Fibroblast of peridontal ligament (primary cell): ENCODE data around the gene TRDMT1.
"Not testable (repeated sequence)": the region's sequence is repeated elsewhere in the genome, so short reads cannot be mapped to it uniquely, and the experiment has no call there.

Experiments used
- DNase-seq: peaks from one replicate; pipeline ENCODE4 v3.0.0-alpha.2; 2010; ENCODE audit errors: extremely low read depth

The TRDMT1 gene

DNA sequence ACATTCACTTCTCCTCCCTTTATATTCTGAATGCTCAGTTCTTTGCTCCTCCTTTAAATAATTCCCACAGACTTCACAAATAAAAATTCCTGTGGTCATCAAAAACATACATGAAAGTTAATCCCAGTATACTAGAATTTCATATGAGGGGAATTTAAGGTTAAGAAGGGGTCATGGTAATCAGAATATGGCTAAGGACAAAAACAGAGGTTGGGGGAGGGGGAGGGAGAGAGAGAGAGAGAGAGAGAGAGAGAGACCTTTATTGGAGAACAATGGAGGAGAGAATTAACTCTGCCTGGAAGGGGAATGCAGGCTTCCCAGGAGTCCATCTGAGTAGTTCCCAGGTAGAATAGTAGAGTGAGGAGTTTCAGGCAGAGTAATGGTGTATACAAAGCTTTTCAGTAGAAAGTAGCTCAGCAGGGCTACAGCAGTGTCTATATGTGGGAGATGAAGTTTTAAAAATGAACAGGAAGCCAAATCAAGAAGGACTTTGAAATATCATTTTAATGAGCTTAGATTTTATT is 66.7 kb downstream of the TRDMT1 start:
- peak; percentile 47 for DNase-seq

DNA sequence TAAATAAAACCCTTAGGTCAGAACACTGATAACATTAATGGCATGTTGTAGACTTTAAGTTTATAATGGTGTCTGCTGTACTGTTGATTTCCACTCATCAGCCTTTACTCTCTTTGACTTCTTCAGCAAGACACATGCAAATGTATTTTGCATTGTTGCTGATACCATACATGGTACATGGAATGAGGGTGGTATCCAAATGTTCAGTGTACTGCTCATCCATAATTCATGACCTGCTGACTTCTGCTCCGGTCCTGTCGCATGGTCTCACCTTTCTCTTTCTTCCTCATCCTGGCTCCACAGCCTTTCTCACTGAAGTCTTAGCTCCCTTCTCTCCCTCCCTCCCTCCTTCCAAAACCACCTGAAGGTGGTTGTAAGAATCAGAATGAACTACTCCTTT is 67.2 kb downstream of the TRDMT1 start:
- DNase-seq, result no peak

DNA sequence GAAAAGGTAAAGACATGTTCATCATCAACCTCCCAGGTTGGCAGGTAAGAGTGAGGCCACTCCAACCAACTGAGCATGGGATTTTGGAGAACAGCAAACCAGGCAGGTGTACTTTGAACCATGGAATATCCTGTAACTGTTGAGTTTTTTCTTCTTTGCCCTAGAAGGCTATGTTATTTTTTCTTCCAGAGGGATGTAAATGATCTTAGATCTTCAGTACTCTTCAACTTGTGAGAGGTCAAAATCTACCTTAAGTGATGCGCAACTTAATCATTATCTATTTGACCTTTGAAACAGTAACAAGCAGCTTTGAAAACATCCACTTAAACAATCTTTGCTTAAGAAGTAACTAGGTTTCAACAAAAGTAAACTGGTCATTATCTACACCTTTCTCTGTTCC is 71.7 kb downstream of the TRDMT1 start, which contains the start of gene CUBN:
CUBN (minus strand) TSS at position 71 of the 400 bp plus-strand sequence; CDS start at position 25, 46 bp downstream.
- no peak for DNase-seq

DNA sequence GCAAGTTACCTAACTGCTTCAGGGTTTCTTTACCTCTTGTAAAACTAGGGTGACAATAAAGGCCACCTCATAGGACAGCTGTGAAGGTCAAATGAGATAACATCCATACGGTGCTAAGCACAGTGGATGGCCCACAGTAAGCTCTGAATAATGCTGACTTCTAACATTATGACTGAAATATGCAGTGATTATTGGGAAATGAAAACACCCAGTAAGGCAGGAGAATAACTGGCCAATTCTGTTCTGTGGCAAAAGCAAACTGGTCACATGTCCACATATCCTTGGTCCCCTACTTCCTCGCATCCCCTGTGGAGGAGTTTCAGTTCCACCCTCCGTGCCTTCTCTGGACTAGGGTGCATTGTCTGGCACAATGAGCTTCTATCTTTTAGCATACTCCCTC is 73.2 kb downstream of the TRDMT1 start:
- DNase-seq, result no peak

DNA sequence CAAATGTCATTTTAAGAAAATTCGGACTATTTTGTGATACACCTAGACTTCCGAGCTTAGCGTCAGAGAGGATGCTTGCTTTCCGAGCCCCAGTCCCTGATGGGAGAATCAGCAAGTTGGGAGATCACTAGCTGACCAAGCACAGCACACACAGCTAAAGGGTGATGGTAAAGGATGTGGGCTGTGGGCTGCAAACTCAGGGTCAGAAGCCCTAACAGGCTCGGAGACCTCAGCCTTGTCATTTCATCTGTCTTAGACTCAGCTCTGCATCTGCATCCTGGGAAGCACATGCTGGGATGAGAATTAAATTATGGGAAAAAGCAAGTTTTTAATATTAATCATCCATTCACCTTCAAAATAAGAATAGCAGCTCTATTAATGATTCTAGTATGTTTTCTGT is 75.1 kb downstream of the TRDMT1 start:
- no peak for DNase-seq

DNA sequence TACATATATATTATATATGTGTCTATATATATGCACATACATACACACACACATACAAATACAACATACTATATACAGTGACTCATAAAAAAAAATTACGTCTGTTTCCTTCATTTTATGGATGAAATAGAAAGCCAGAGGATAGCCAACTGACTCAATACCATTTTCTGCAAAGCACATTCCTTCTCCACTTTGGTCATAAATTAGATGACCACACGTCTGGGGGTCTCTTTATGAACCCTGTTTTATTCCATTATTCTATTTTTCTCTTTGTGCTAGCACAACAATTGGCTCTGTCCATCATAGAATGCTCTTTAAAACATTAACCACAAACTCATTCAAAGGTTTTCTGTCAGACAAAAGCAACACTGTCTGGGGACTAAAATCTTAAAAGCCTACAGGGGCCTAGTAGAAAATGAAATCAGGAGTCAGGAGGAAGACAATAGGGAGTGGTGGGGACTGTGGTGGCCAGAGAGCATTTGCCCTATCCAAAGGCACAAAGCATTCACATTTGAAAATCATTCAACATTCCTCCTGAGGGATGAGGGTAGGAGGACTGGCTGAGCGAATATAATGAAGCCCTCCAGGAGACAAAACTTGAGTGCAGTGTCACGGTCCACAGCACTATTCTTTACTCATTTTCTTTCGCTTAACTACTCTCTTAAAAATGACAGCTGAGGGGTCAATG is 76.1 kb downstream of the TRDMT1 start:
- no peak for DNase-seq

DNA sequence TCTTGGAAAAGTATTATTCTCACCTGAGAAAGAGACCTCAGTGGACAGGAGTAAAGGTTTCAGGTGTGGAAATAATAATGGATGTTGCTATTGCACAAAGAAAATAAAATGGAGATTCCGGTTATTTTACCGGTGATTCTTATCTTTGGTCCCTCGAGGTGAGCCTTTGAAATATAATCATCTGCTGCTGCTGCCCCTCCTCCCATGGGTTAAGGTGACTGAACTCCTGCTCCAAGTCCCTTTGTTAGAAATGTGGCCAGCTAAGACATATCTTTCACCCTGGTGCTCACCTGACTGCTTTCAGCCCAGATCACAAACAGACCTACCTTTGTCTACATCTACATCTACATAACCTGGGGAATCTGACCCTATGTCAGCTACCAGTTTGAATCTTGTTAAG is 77.5 kb downstream of the TRDMT1 start:
- no peak for DNase-seq

DNA sequence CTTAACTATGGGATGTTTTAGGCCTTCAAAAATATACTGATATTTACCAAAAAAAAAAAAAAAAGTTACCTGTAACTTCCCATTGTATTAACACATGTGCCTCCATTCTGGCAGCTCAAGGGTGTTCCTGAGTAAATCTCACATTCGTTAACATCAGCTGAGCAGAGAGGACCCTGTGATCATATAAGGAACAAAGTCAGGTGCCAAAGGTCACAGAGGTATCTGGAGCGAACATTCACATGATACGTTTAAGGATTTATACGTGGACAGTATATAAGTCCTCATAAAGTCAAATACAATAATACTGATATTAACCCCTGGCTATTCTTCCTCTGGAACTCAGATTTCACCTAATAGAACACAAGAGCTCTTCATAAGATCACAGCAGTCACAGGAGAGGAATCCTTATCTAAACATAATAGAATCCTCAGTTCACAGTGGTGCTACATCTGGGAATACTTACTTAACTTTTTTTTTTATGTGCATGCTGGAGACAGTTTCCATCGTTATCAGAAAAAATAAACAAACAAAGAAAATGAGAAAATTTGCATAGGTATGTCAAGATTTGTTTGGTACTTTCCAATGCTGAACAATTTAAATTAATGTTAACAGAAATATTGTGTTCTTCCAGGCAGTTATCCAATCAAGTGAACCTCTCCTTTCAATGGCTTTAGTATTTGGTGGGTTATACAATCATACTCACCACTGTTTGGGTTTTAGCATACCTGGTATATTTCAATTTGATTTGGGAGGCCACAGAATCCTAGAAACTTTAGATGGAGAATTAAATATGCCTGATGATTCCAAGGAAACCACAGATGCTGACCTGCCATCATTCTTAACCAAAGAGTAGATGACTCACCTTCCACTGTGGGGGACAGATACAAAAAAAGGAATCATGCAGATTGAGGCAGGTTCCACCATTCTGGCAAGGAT is 78.5 kb downstream of the TRDMT1 start:
- DNase-seq, result peak; percentile 82

DNA sequence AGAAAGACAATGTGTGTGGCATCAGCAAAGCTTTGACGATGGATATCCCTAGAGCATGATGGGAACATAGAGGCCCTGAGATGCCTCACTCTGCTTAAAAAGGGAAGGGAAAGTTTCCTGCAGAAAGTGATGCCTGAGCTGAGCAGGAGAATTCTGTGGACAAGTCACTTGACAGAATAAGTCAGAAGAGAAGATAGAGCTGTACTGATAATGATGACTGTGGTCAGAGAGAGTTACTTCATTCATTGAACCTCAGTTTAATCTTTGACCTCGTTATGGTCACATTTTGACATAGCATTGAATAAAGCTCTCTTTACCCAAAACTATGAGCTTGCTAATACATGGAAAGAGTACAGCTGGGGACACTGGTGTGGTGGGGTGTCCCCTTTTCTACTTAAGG is 79.4 kb downstream of the TRDMT1 start:
- DNase-seq, result no peak

DNA sequence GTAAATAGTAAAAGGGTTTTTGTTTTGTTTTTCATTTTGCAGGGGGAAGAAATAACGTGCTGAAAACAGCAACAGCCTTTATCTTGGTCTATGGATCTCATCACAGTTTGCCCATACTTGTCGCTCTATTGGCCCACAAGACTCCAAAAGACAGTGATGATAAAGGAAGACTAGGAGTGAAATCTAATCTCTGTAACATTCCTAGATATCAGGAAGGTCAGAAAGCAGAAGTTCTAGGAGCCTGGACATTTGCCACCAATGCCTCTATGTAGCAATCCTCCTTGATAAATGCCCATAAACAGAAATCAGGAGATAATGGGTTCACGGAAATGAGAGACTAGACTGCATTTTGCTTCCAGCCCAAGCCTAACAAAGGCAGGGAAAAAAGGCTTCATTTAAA is 80.8 kb downstream of the TRDMT1 start:
- DNase-seq, result no peak

DNA sequence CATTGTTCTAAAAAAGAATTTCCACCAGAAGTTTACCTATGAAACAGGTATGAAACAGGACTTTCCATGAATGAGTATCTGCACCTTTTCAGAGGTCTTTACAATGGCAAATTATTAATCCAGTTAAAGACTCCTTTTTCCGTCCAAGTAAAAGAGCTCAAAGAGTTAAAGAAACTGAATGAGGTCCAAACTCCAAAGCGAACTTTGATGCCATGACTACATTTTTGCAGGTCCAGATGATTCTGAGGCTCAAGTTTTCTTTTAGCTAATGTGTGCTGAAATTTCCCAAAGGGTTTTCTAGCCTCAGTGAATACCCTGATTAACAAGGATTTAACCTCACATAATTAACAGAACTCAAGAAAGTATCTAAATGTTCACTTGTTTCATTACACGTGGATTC is 81.6 kb downstream of the TRDMT1 start:
- no peak for DNase-seq

DNA sequence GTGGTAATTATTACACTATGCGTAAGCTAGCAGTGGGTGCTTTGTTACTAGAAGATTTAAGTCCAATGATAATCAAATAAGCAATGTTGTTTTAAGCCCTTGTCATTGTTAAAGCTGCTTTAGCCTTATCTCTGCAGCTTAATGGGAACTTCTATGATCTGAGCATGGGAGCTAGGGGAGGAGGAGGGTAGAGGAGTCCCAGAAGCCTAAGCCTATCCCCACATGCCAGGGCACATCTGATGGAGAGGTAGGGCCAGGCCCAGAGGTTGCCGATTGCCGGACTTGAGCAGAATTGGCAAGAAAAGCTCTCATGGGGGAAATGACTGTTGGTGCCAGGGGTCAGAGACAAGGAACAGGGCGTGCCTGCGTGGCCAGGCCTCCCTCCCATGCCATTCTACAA is 85.3 kb downstream of the TRDMT1 start:
- DNase-seq, result no peak

DNA sequence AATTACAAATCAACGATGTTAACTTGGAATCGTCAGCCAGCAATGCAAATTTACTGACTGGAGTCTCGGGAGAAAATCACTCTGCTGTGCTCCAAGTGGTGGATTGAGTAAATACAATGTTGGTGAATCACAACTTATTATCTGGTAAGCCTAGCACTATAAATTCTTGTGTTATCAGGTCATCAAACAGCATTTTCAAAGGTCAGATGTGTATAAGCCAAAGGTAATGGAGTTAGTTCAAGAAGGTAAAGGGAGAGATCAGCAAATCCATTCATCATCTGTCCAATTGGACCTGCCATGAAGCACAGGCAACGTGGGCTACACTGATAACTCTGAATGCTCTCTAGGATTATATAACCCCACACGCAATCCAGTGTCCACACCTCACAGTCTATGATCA is 85.8 kb downstream of the TRDMT1 start:
- DNase-seq, result peak; percentile 57

DNA sequence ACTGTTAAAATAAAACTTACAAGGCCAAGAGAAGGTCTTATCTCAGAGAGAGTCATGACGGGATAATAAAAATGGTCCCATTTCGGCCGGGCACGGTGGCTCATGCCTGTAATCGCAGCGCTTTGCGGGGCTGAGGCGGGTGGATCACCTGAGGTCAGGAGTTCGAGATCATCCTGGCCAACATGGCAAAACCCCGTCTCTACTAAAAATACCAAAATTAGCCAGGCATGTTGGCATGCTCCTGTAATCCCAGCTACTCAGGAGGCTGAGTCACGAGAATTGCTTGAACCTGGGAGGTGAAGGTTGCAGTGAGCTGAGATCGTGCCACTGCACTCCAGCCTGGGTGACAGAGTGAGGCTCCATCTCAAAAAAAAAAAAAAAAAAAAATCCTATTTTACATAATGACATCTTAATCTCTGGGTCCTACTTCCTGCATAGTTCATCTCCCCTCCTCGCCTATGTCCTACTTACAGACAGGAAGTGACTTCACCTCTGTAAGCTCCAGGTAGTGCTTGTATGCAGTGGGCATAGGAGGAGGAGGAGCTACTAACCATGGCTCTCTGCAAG is 86.5 kb downstream of the TRDMT1 start:
- not testable (repeated sequence) for DNase-seq

DNA sequence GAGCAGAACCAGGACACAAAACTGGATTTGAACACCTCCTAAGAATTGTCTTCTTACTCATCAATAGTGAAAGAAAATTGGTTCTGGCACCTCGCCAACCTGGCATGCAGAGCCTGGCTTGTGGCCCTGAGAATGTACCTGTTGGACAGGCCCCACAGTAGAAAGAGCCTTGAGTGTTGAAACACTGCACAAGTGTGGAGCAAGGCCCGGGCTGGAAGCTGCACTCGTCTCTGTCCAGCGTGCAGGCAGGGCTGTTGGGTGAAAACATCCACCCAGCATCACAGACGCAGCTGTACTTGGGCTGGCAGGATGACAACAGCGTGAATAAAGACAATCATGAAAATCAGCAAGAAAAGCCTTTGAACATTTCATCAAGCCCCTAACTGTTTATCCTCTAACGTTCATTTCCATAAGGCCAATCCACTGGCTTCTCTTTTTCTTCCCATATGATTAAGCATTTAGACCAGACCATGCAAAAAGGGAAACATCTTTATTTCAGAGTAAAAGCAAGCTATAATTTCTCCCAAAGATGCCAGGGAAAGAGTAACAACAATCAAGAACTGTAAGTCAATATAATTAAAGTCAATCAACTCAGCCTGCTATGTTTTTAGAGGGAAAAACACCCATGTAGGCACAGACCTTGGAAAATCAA is 87.5 kb downstream of the TRDMT1 start:
- DNase-seq, result peak; percentile 89

DNA sequence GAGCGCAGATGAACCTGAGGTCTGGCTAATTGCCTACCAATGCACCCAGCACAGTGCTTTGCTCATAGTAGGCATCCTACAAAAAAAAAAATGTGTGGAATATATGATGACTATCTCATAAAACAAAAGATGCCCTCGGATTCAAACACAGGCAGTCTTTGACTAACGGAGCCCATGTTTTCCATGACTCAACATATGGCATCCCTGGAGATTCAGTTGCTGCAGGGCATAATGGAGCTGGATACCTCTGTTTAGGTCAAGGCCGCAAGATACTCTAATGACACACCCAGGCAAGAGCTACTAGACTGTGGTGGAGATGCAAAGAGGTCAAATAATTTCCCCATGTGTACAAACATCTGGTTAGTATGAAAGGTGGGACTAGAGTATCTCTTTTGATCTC is 88.1 kb downstream of the TRDMT1 start:
- peak; percentile 42 for DNase-seq

DNA sequence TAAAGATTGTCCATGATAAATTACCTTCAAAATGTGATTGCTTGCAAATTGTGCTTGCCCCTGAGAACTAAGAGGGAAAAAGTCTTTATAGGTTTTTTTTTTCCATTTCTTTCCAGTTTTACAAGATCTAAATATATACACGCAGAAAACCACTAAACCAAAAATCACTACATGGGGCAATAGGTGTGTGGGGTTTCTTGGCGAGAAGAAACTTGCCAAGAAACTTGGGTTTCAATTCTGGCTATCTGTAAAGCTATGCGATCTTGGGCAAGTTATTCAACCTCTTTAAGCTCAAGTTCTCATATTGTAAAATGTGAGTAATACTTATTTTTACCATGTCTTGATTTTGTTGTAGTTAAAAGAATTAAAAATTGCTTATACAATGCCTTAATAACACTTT is 88.9 kb downstream of the TRDMT1 start:
- DNase-seq, result peak; percentile 40

DNA sequence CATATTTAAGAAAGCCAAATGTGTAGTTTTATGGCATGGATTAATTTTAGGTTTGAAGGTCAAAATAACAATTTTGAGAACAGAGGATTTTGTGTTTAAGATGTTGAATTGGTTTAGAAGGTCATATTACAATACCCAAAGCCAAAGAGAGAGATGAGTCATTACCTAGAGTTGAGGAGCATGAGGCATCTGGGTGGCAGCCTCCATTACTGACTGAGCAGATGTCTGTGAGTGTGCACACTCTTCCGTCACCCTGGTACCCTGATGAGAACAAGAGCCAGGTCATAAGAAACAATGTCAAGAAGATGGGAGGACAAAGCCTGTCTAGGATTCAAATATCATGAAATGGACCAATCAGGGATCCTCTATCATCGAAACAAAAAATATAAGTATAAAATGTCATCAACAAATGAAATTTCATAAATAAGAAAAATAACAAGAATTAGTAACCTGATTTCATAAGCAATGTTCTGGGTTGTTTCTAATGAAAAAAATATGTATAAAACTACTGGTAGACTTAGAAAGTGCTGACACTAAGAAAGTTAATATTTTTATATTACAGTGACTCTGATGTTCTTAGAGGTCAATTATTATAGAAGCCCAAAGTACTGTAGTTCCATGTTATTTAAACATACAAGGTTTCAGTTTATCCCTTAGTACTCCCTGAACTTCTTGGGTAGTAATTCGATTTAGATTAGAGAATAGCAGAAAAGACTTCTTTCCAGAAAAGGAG is 91.8 kb downstream of the TRDMT1 start:
- peak; percentile 89 for DNase-seq

DNA sequence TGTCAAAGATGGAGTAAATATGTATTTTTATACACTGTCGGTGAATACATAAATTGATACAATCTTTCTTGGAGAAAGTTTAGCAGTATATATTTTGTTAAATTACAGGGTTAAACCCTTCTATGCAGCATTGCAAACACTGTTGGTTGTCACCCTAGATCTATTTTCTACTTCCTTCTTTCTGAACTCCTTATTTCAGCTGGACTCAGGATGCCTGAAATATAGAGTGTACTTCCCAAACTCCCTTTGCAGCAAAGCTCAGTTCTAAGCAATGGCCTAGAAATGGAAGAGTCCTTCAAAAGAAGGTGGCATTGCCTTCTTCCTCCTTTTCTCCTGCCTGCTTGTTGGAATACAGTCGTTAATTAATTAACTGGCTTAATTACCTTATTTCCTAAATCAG is 92.4 kb downstream of the TRDMT1 start:
- no peak for DNase-seq

DNA sequence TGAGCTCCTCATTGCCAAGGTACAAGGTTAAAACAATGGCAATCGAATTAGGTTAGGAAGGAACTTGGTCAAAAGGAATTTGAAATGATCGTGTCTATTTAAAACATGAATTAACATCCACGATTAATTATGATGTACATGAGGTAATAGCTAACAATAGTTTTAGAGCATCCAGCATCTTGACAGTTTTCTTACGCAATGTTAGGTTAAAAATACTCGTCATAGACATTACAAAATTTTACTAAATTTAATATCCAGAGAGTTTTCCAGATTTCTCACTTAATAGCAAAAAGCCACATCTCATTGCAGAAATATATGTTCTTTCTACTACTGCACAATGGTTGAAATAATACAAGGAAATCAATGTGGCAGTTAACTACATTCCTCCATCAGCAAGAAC is 94.5 kb downstream of the TRDMT1 start:
- DNase-seq, result no peak

DNA sequence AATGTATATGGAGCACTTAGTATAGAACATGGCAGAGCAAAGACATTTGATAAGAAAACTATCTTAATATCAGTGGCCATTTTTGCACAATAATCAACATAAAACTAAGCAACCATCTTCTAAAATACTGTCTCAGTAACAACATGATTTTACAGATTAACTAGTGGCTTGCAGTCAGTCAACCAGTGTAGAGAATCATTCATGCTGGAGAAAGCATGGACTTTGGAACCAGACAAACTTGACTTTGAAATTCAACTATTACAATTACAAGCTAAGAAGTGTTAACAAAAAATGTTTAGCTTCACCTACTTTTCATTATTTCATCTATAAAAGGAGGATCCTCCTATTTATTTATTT is 99.6 kb downstream of the TRDMT1 start:
- DNase-seq, result no peak
